HUES64 (cell line): Measurements from ENCODE around the gene ANTXR2.
"Not testable (repeated sequence)": the region's sequence is repeated elsewhere in the genome, so short reads cannot be mapped to it uniquely, and the experiment has no call there.

ENCODE experiments used
- H3K27ac ChIP-seq: 2 replicates; pipeline ENCODE4 v1.7.0; 2013; ENCODE audit warnings: low read depth, low read length, inconsistent platforms
- H3K27me3 ChIP-seq: 2 replicates; pipeline ENCODE4 v1.6.1; 2013; ENCODE audit warnings: mild to moderate bottlenecking, low read length; ENCODE audit not compliant: insufficient read depth
- H3K36me3 ChIP-seq: 2 replicates; pipeline ENCODE4 v1.6.1; 2013; ENCODE audit warnings: mild to moderate bottlenecking, low read length; ENCODE audit not compliant: insufficient read depth
- H3K4me1 ChIP-seq: 2 replicates; pipeline ENCODE4 v1.6.1; 2013; ENCODE audit warnings: mild to moderate bottlenecking, low read length, moderate library complexity; ENCODE audit not compliant: insufficient read depth
- H3K4me3 ChIP-seq: 2 replicates; pipeline ENCODE4 v1.5.1; 2013; ENCODE audit warnings: mild to moderate bottlenecking, low read length, moderate library complexity
- H3K9ac ChIP-seq: 2 replicates; pipeline ENCODE4 v1.6.1; 2013; ENCODE audit warnings: mild to moderate bottlenecking, low read depth, low read length
- H3K9me3 ChIP-seq: 2 replicates; pipeline ENCODE4 v1.6.1; 2013; ENCODE audit warnings: low read depth, low read length; ENCODE audit not compliant: insufficient read depth
- WGBS: fragments of 150-250, 120-280 bp; methylation state at CpG from one replicate; pipeline ENCODE4 v1.1.7; 2013; ENCODE audit warnings: missing lambda C conversion rate; 5-methylcytosine and 5-hydroxymethylcytosine counted together

Gene ANTXR2

GRCh38 chr4:80005863-80006262, 67.2 kb downstream of the ANTXR2 start:
- H3K4me3 ChIP-seq = no peak overlapping the region
- H3K27ac ChIP-seq = no peak overlapping the region
- no peaks in the 10 kb centered on the region for H3K4me1 ChIP-seq
- H3K36me3 ChIP-seq = no peaks in the 10 kb centered on the region
- no peaks in the 10 kb centered on the region for H3K27me3 ChIP-seq
- peaks cover 7% of the 10 kb centered on the region for H3K9me3 ChIP-seq
- H3K9ac ChIP-seq = no peak overlapping the region
- WGBS = 94% methylated on average over 3 of the region's 3 CpGs

GRCh38 chr4:80004319-80004718, 68.7 kb downstream of the ANTXR2 start:
- H3K4me1 ChIP-seq = no peaks in the 10 kb centered on the region
- no peak overlapping the region for H3K27ac ChIP-seq
- H3K36me3 ChIP-seq = no peaks in the 10 kb centered on the region
- H3K9ac ChIP-seq = no peak overlapping the region
- H3K27me3 ChIP-seq = no peaks in the 10 kb centered on the region
- H3K4me3 ChIP-seq = no peak overlapping the region
- peaks cover 7% of the 10 kb centered on the region for H3K9me3 ChIP-seq

- H3K4me1 ChIP-seq, H3K36me3 ChIP-seq, H3K27ac ChIP-seq, H3K4me3 ChIP-seq, H3K9ac ChIP-seq, H3K27me3 ChIP-seq, H3K9me3 ChIP-seq: not testable (repeated sequence)
- WGBS = 100% methylated on average over 1 of the region's 1 CpG
These were observed 70.5 kb downstream of the ANTXR2 start for GRCh38 chr4:80002559-80002958.

- H3K27ac ChIP-seq, H3K9ac ChIP-seq, H3K4me1 ChIP-seq, H3K36me3 ChIP-seq, H3K4me3 ChIP-seq, H3K9me3 ChIP-seq, H3K27me3 ChIP-seq: not testable (repeated sequence)
- no CpG with 5 or more reads among the region's 3 CpGs for WGBS
These were observed 74.0 kb downstream of the ANTXR2 start for GRCh38 chr4:79999048-79999447.

- Histone ChIP-seq H3K9ac (no peak overlapping the region), H3K4me1 (no peaks in the 10 kb centered on the region), H3K9me3 (no peaks in the 10 kb centered on the region), H3K4me3 (no peak overlapping the region), H3K27ac (no peak overlapping the region), H3K27me3 (no peaks in the 10 kb centered on the region), H3K36me3 (no peaks in the 10 kb centered on the region)
- WGBS = 100% methylated on average over 1 of the region's 1 CpG
These were observed 74.8 kb downstream of the ANTXR2 start for GRCh38 chr4:79998201-79998600.

GRCh38 chr4:79996851-79997250, 76.2 kb downstream of the ANTXR2 start:
- 98% methylated on average over 2 of the region's 2 CpGs for WGBS
- Histone ChIP-seq H3K4me3 (no peak overlapping the region), H3K9me3 (no peaks in the 10 kb centered on the region), H3K27me3 (no peaks in the 10 kb centered on the region), H3K36me3 (no peaks in the 10 kb centered on the region), H3K9ac (no peak overlapping the region), H3K4me1 (no peaks in the 10 kb centered on the region), H3K27ac (no peak overlapping the region)

GRCh38 chr4:79993476-79993875, 79.6 kb downstream of the ANTXR2 start:
- Histone ChIP-seq H3K36me3 (no peaks in the 10 kb centered on the region), H3K27ac (no peak overlapping the region), H3K4me1 (no peaks in the 10 kb centered on the region), H3K9me3 (no peaks in the 10 kb centered on the region), H3K9ac (no peak overlapping the region), H3K4me3 (no peak overlapping the region), H3K27me3 (no peaks in the 10 kb centered on the region)
- 95% methylated on average over 2 of the region's 2 CpGs for WGBS

- Histone ChIP-seq H3K4me3 (no peak overlapping the region), H3K27ac (no peak overlapping the region), H3K36me3 (no peaks in the 10 kb centered on the region), H3K27me3 (no peaks in the 10 kb centered on the region), H3K9ac (no peak overlapping the region), H3K4me1 (0 out of 2 replicates have a peak, but pooled peaks cover 2% of the 10 kb centered on the region), H3K9me3 (no peaks in the 10 kb centered on the region)
- WGBS = 93% methylated on average over 3 of the region's 3 CpGs
These were observed 81.4 kb downstream of the ANTXR2 start for GRCh38 chr4:79991601-79992000.

GRCh38 chr4:79991100-79991499, 81.9 kb downstream of the ANTXR2 start:
- not testable (repeated sequence) for H3K27me3 ChIP-seq, H3K27ac ChIP-seq, H3K4me3 ChIP-seq, H3K4me1 ChIP-seq, H3K9me3 ChIP-seq, H3K9ac ChIP-seq, H3K36me3 ChIP-seq
- 95% methylated on average over 2 of the region's 2 CpGs for WGBS

- Histone ChIP-seq H3K27me3 (no peaks in the 10 kb centered on the region), H3K9me3 (no peaks in the 10 kb centered on the region), H3K27ac (no peak overlapping the region), H3K36me3 (no peaks in the 10 kb centered on the region), H3K4me3 (no peak overlapping the region), H3K9ac (no peak overlapping the region), H3K4me1 (0 out of 2 replicates have a peak, but pooled peaks cover 2% of the 10 kb centered on the region)
- 88% methylated on average over 1 of the region's 1 CpG for WGBS
These were observed 85.6 kb downstream of the ANTXR2 start for GRCh38 chr4:79987401-79987800.

- Histone ChIP-seq H3K27ac (no peak overlapping the region), H3K36me3 (no peaks in the 10 kb centered on the region), H3K9me3 (no peaks in the 10 kb centered on the region), H3K27me3 (no peaks in the 10 kb centered on the region), H3K9ac (no peak overlapping the region), H3K4me1 (0 out of 2 replicates have a peak, but pooled peaks cover 2% of the 10 kb centered on the region), H3K4me3 (no peak overlapping the region)
- over 99% methylated on average over 3 of the region's 4 CpGs for WGBS
These were observed 89.6 kb downstream of the ANTXR2 start for GRCh38 chr4:79983431-79983830.

- WGBS = 100% methylated on average over 1 of the region's 1 CpG
- Histone ChIP-seq H3K9me3 (no peaks in the 10 kb centered on the region), H3K27ac (no peak overlapping the region), H3K4me3 (no peak overlapping the region), H3K36me3 (no peaks in the 10 kb centered on the region), H3K4me1 (0 out of 2 replicates have a peak, but pooled peaks cover 2% of the 10 kb centered on the region), H3K9ac (no peak overlapping the region), H3K27me3 (no peaks in the 10 kb centered on the region)
These were observed 90.3 kb downstream of the ANTXR2 start for GRCh38 chr4:79982601-79983322.
